Activated CD8-positive, alpha-beta T cell treated with anti-CD3 and anti-CD28 coated beads for 36 hours (primary cell): ENCODE measurements around the gene IFNAR2. TPM values are rescaled to one million over a fixed set of nuclear protein-coding genes. Genes with fewer than 3 reads are reported as not detected.

Source experiments
- ATAC-seq: fragments of 200-7000 bp; cut with Tn5 transposase; one replicate; pipeline ENCODE4 v1.10.0; 2021; ENCODE audit warnings: mild to moderate bottlenecking, moderate library complexity
- CTCF ChIA-PET: fragments of 350-600 bp; sonication (Branson Sonifier 250); formaldehyde crosslinking; loops from one replicate; lab custom pipeline; 2021; ENCODE audit warnings: antibody characterized with exemption; lab: Charles Lee
- POLR2A ChIA-PET: fragments of 350-600 bp; sonication (Branson Sonifier 250); formaldehyde crosslinking; loops from one replicate; lab custom pipeline; 2021; ENCODE audit warnings: antibody characterized with exemption; lab: Charles Lee
- DNase-seq: peaks from one replicate; pipeline ENCODE4 v3.0.0-alpha.2; 2020
- H3K27ac Mint-ChIP-seq: one replicate; pipeline ENCODE4 v1.8.0; 2021; ENCODE audit warnings: mild to moderate bottlenecking, mixed read lengths
- H3K27me3 Mint-ChIP-seq: one replicate; pipeline ENCODE4 v1.8.0; 2021; ENCODE audit warnings: mixed read lengths
- H3K36me3 Mint-ChIP-seq: one replicate; pipeline ENCODE4 v1.8.0; 2021; ENCODE audit warnings: low read depth, mixed read lengths
- H3K4me1 Mint-ChIP-seq: one replicate; pipeline ENCODE4 v1.8.0; 2021; ENCODE audit warnings: low read depth, mixed read lengths
- H3K4me3 Mint-ChIP-seq: one replicate; pipeline ENCODE4 v1.8.0; 2021; ENCODE audit warnings: mild to moderate bottlenecking, moderate library complexity, mixed read lengths
- H3K9me3 Mint-ChIP-seq: one replicate; pipeline ENCODE4 v1.8.0; 2021; ENCODE audit warnings: mixed read lengths
- CTCF ChIP-seq: fragments of 200-600 bp; IDR thresholded peaks from one replicate; pipeline ENCODE4 v1.8.0; 2022; ENCODE audit warnings: antibody characterized with exemption, mild to moderate bottlenecking
- intact Hi-C: fragments of 100-400 bp; cut with micrococcal nuclease; formaldehyde crosslinking; loops from one replicate; pipeline ENCODE4 v1.10.0; 2022
- total RNA-seq, 2 experiments: library from RNA; stranded (reverse); gene quantifications; one replicate each; pipeline ENCODE4 v1.2.3, GENCODE V29; 2021

The IFNAR2 gene
- total RNA-seq, 2 experiments from 2014 or later, result 34.3 to 38.6 TPM

GRCh38 chr21:33245289-33245918 lies 15.7 kb downstream of the IFNAR2 start:
- no peak for ATAC-seq
- Mint-ChIP-seq H3K4me3 (no peak overlapping the region), H3K27ac (peak overlapping the region; percentile 97), H3K9me3 (no peaks in the 10 kb centered on the region), H3K27me3 (no peaks in the 10 kb centered on the region), H3K36me3 (peaks cover 75% of the 10 kb centered on the region), H3K4me1 (peaks cover 81% of the 10 kb centered on the region)
- DNase-seq, result no peak
- intact Hi-C loops, result no loop called here
- POLR2A ChIA-PET, result interaction anchor here (1.3 to 1.9 kb wide), 2 partner anchors 10 to 17 kb away, joined by 4 to 6 read pairs; no protein-coding TSS in a partner anchor
- no peak for TF ChIP-seq CTCF
- CTCF ChIA-PET, result interaction anchor here (0.7 to 1.6 kb wide), 2 partner anchors 10 to 116 kb away, joined by 3 to 5 read pairs; no protein-coding TSS in a partner anchor

- peaks cover 84% of the 10 kb centered on the region for H3K36me3 Mint-ChIP-seq
- H3K27me3 Mint-ChIP-seq, result no peaks in the 10 kb centered on the region
- no peak overlapping the region for H3K4me3 Mint-ChIP-seq
- no peak for TF ChIP-seq CTCF
- CTCF ChIA-PET, result no interaction called here
- intact Hi-C loops, result no loop called here
- H3K4me1 Mint-ChIP-seq, result peaks cover 73% of the 10 kb centered on the region
- peak overlapping the region; percentile 70 for H3K27ac Mint-ChIP-seq
- H3K9me3 Mint-ChIP-seq, result no peaks in the 10 kb centered on the region
- DNase-seq (no peak), ATAC-seq (no peak)
- POLR2A ChIA-PET, result no interaction called here
Measured at GRCh38 chr21:33246506-33246905, 16.8 kb downstream of the IFNAR2 start.

GRCh38 chr21:33246963-33247362 lies 17.2 kb downstream of the IFNAR2 start:
- Mint-ChIP-seq H3K4me3 (no peak overlapping the region), H3K36me3 (peaks cover 81% of the 10 kb centered on the region), H3K4me1 (peaks cover 69% of the 10 kb centered on the region), H3K27me3 (no peaks in the 10 kb centered on the region), H3K9me3 (no peaks in the 10 kb centered on the region), H3K27ac (peak overlapping the region; percentile 70)
- TF ChIP-seq CTCF, result no peak
- CTCF ChIA-PET, result no interaction called here
- POLR2A ChIA-PET, result interaction anchor here (1.5 kb wide), 1 partner anchor 10 kb away, joined by 4 read pairs; no protein-coding TSS in a partner anchor
- intact Hi-C loops, result no loop called here
- ATAC-seq (no peak), DNase-seq (no peak)

- ATAC-seq, result no peak
- no peak for DNase-seq
- peaks cover 82% of the 10 kb centered on the region for H3K36me3 Mint-ChIP-seq
- peaks cover 66% of the 10 kb centered on the region for H3K4me1 Mint-ChIP-seq
- CTCF ChIA-PET, result no interaction called here
- POLR2A ChIA-PET, result interaction anchor here (1.5 kb wide), 1 partner anchor 9 kb away, joined by 4 read pairs; no protein-coding TSS in a partner anchor
- TF ChIP-seq CTCF, result no peak
- H3K27ac Mint-ChIP-seq, result peak overlapping the region; percentile 70
- no peak overlapping the region for H3K4me3 Mint-ChIP-seq
- H3K9me3 Mint-ChIP-seq, result no peaks in the 10 kb centered on the region
- intact Hi-C loops, result no loop called here
- H3K27me3 Mint-ChIP-seq, result no peaks in the 10 kb centered on the region
Measured at GRCh38 chr21:33247599-33247998, 17.9 kb downstream of the IFNAR2 start.

GRCh38 chr21:33249331-33250002 lies 19.7 kb downstream of the IFNAR2 start:
- POLR2A ChIA-PET, result interaction anchor here (0.7 kb wide), 2 partner anchors 8 to 112 kb away, joined by 3 read pairs; no protein-coding TSS in a partner anchor
- H3K9me3 Mint-ChIP-seq, result no peaks in the 10 kb centered on the region
- H3K4me1 Mint-ChIP-seq, result peaks cover 51% of the 10 kb centered on the region
- ATAC-seq (no peak), DNase-seq (no peak)
- H3K36me3 Mint-ChIP-seq, result peaks cover 83% of the 10 kb centered on the region
- CTCF ChIA-PET, result no interaction called here
- H3K27ac Mint-ChIP-seq, result peak overlapping the region; percentile 71
- intact Hi-C loops, result no loop called here
- H3K4me3 Mint-ChIP-seq, result no peak overlapping the region
- no peak for TF ChIP-seq CTCF
- H3K27me3 Mint-ChIP-seq, result no peaks in the 10 kb centered on the region
